Forelimb muscle (tissue), 1 donor: Measurements from ENCODE around the gene SLC35A3. TPM values are rescaled to one million over a fixed set of nuclear protein-coding genes. Genes with fewer than 3 reads are reported as not detected.
"Not testable (repeated sequence)": the region's sequence is repeated elsewhere in the genome, so short reads cannot be mapped to it uniquely, and the experiment has no call there.

ENCODE experiments used
- DNase-seq: peaks from one replicate; pipeline ENCODE4 v3.0.0-alpha.2; 2013; ENCODE audit warnings: low read depth
- polyA plus RNA-seq: library from polyadenylated mRNA; unstranded; fragments of 120-200 nt; gene quantifications from one replicate; pipeline ENCODE4 v1.2.1, GENCODE V29; 2013; ENCODE audit not compliant: insufficient read length

The SLC35A3 gene
- polyA plus RNA-seq, 1 donor = 12.1 TPM

DNA sequence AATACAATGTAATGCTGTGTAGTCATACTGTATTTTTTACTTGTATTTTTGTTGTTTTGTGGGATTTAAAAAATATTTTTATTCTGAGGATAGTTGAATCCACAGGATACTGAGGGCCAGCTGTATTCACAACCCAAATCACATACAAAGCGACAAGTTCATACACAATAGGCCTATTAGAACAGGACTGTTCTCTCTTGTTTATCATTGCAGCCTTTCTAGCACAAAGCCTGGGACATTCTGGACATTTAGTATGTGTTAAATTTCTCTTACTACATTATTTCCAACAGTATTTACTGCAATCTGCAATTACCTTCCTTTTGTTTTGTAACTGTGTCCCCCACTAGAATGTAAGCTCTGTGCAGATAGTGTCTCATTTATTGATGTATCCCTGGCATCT is 65.4 kb downstream of the SLC35A3 start:
- no peak for DNase-seq

DNA sequence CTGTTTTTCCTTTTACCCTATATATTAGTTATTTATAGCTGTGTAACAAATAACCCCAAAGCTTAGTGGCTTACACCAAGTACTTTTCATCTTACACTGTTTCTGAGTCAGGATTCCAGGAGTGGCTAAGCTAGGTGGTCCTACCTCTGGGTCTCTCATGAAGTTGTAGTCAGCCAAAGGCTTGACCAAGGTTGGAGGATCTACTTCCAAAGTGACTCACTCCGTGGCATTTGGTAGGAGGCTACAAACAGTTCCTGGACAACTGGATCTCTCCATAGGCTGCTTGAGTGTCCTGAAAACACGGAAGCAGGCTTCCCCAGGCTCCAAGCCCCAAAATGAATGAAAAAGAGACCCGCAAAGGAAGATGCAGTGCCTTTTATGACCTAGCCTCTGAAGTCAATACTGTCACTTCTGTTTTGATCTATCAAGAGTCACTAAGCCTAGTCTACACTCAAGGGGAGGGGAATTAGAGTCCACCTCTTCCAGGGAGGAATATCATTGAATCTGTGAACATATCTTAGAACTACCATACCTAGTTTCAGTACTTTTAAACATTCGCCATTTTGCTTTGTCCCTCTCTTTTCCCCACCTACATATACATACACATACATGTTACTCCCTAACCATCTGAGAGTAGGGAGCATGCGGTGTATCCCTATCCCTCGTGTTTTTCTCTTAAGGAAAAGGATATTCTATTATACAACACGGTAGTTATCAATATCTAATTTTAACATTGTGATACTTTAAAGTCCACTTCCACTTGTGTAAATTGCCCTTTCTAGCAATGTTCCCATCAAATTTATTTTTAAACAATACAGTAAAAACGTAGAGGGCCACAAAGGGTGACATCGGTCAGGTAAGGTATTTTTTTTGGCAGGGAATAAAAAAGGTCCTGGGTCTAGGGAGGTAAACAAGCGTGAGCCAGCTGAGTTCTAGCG is 67.2 kb downstream of the SLC35A3 start:
- DNase-seq = no peak

DNA sequence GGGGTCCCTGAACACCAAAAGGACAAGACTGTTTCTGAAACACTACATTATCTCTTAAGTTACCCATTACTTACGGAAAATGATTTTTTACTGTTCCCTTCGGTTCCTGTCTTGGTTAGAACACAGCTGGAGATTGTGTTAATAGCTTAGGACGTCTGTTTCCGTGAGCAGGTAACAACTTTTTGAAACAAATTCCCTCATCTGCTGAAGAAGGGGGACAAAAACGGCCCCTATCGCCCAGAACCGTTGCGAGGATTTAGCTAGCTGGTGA is 67.8 kb downstream of the SLC35A3 start:
- DNase-seq = no peak

DNA sequence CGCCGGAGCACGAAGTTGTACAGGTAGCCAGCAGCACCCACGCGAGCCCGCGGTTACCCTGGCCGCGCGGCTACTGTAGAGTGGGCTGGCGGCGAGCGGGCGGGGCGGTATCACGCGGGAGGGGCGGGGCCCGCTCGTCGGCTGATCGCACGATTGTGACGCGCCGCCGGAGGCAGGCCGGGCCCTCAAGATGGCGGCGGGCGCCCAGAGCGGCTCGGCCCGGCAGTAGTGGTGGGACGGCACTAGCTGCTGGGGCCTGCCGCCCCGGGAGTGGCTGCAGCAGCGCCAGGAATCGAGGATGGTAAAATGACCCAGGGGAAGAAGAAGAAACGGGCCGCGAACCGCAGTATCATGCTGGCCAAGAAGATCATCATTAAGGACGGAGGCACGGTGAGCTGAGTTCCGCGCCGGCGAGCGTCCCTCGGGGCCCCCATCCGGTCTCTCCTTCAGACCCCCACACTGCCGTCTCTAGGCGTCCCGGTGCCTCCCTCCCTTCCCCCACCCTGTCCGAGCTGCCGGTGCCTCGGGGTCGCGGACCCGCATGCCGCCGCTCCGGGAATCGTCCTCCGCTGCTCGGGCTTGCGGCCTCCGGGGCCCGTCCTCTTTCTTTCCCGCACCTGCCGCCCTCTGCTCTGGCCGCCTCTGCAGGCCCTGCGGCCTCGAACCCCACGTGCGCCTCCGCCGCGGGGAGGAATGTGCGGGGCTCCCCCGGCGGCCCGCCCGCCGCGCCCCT is 68.3 kb downstream of the SLC35A3 start:
- DNase-seq = peak; percentile 59

DNA sequence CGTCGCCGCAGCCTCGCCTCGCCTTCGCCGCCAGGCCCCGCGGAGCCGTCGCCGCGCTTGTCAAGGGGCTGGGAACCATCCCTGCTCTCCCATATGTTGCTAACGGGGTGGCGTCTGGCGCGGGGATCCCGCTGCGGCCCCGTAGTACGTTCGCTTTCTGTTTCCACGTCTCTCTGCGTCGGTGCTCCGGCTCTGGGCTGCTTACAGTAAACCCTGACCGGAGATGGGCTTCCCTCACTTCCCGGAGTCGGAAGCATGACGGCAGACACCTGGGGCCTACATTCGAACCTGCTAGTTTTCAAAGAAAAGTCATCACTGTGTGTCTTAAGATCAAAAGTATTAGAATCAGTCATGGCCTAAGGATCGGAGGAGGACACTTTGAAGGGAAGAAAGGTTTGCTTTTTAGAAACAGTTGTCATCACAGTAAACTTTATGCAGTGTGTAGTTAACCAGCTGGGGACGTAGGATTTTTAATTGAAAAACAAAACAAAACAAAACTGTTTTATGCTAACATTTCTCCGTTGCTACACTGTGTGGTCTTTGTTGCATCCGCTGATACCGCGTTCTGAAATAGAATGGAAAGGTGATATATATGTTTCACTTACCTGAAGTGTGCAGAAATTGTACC is 69.0 kb downstream of the SLC35A3 start:
- peak; percentile 14 for DNase-seq

DNA sequence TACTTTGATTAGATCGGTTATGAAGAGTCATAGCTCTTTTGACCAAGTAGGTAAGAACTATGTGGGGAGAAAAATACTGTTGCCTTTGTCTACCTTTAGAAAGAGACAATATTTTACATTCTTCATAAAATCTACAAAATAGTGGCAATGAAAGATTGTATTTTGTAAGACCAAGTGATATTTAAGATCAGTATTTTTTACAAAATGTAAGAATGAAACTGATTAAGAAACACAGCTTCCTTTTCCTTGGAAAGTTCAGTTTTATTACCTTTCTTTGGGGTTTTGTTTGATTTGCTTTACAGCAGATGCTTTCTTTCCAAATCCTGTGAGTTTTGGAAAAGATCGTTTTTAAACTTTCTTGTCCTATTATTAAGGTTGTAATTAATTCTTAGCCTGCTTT is 69.8 kb downstream of the SLC35A3 start:
- no peak for DNase-seq

DNA sequence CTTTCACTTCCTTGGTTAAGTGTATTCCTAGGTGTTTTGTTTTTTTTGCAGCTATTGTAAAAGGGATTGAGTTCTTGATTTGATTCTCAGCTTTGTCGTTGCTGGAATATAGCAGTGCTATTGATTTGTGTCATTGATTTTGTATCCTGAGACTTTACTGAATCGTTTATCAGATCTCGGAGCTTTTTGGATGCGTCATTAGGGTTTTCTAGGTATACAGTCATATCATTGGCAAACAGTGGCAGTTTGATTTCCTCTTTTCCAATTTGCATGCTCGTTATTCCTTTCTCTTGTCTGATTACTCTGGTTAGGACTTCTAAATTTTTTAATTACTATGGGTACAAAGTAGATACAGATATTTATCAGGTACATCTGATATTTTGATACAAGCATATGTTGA is 75.4 kb downstream of the SLC35A3 start:
- no peak for DNase-seq

DNA sequence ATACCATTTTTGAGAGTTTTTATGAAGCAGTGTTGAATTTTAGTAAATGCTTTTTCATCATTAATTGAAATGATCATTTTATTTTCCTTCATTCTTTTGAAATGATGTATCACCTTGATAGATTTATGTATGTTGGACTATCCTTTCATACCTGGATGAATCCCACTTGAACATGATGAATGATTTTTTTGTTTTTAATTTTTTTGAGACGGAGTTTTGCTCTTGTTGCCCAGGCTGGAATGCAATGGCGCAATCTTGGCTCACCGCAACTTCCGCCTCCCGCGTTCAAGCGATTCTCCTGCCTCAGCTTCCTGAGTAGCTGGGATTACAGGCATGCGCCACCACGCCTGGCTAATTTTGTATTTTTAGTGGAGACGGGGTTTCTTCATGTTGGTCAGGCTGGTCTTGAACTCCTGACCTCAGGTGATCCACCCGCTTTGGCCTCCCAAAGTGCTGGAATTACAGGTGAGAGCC is 77.5 kb downstream of the SLC35A3 start:
- not testable (repeated sequence) for DNase-seq

DNA sequence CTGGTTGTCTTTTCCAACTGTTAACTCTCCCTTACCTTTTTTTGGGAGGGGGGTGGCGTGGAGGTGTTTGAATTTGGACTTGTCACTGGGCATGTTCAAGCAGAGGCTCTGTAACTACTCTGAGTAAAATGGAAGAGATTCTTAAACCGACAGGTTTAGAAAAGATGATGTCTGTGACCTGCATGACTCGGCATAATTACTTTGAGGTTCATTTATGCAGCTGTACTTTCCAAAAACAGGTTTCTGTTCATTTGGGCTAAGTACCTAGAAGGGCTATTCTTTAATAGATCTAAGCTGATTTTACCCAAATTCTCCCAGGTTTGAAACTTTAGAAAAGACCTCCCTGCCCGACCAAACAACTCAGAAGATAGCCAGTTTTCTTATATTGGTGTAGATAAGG is 80.3 kb downstream of the SLC35A3 start:
- DNase-seq = no peak

DNA sequence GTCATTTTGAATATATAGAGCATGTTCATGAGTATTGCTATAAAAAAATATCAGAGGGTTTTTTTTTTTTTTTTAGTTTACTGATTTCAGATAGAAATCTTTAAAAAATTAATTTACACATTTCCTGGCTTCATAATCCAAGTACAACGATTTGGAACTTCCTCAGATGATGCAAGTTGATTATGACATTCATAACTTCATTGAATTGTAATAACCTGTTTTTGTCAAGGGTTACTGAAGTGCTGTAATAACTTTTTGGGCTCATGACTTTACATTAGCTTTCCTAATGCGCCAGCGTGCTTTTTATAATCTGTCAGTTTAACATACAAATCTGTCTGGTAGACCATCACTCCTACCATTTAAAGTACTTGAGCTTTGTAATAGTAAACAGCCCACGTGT is 81.6 kb downstream of the SLC35A3 start:
- DNase-seq = no peak

DNA sequence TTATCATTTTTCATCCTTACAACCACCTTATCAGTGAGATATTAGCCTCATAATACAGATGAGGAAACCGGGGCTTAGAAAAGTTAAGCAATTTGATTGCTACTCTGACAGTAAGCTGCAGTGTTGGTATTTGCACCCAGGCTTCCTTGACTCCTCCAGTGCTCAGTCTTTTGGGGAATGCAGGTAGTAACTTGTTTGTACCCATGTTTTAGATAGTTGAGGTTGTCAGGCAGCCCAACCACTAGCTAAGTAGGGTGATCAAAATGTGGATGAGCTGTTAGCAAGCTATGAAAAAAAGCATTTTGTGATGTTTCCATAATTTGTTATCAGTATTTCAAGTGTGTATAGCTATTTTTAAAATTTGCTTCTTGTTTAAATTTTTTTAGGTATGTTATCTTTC is 82.1 kb downstream of the SLC35A3 start:
- DNase-seq = no peak

DNA sequence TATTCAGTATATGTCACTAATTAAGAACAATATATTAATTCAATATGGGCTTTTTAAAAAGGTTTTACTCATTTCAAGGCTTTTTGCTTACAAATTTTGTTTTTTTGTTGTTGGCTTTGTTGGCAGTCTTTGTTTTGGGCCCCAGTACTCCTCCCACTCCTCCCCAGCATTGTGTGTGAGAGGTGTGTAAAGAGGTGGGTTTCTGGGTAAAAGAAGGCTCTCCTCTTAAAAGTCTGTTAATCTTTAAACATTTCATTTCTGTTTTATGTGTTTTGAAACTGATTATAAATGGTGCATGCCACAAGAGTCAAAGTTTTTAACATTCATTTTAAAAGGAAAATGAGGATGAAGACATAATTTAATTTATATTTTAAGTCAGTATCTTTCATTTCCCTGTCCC is 83.3 kb downstream of the SLC35A3 start:
- no peak for DNase-seq

DNA sequence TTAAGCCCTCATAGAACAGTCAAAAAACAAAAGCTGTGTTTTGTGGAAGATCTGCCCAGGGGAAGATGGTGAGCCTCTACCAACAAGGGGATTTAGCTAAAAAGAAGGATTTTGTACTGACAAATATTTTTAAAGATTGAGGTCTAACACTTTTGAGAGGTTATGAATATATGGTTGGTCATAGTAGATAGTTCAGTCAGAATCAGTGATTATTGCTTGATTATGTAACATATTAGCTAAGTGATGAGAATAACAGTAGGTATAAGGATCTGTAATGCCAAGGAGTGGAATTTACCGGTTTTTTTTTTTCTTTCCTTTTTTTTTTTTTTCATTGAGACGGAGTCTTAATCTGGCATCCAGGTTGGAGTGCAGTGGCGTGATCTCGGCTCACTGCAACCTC is 83.9 kb downstream of the SLC35A3 start:
- no peak for DNase-seq

DNA sequence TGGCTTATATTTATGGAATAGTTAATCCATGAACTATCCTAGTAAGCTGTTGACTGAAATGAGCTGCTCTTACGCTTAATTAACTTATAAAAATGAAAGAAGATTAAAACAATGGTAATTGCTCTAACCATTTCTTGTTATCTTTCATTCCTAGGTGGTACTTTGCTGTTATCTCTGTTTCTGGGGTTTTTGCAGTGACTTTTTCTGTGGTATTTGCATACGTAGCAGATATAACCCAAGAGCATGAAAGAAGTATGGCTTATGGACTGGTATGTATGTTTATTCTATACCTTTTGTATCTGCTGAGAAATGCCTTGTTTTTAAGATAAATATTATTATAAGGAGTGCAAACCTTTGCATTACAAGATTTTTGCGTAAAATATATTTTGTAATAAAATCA is 91.9 kb downstream of the SLC35A3 start:
- DNase-seq = no peak

DNA sequence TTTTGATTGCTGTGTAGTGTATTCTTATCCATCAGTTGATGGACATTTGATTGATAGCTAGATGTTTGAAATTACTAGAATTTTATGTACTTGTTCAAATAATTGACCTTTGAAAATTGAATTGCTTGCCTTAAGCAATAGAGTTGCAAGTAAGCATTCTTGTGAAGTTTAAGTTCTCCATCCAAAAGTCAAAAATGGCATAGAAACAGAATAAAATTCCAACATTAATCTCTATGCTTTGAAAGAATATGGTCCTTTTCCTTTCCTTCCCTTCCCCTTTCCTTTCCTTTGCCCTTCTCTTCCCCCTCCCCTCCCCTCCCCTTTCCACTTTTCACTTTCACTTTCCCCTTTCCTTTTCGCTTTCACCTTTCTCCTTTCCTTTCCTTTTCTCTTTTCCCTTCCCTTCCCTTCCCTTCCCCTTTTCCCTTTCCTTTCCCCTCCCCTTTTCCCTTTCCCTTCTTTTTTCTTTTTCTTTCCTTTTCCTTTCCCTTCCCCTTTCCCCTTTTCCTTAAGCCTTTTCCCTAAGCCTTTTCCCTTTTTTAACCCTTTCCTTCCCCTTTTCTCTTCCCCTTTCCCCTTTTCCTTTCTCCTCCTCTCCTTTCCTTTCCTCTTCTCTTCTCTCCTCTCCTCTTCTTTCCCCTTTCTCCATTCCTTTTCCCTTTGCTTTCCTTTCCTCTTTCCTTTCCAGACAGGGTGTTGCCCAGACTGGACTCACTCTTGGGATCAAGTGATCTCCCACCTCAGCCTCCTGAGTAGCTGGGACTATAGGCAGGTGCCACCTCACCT is 95.6 kb downstream of the SLC35A3 start:
- DNase-seq = no peak

DNA sequence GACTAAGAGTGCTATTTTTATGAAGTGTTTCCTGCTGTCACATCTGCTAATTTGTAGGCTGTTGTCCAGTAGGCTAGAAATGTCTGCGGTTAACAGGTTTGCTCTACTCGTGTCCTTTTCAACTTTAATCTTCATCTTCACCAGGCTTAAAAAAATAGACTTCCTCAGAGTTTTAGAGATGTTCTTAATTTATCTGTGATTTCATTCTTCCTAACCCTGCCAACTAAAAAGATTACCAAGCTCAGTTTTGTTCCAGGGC is 96.1 kb downstream of the SLC35A3 start:
- no peak for DNase-seq

DNA sequence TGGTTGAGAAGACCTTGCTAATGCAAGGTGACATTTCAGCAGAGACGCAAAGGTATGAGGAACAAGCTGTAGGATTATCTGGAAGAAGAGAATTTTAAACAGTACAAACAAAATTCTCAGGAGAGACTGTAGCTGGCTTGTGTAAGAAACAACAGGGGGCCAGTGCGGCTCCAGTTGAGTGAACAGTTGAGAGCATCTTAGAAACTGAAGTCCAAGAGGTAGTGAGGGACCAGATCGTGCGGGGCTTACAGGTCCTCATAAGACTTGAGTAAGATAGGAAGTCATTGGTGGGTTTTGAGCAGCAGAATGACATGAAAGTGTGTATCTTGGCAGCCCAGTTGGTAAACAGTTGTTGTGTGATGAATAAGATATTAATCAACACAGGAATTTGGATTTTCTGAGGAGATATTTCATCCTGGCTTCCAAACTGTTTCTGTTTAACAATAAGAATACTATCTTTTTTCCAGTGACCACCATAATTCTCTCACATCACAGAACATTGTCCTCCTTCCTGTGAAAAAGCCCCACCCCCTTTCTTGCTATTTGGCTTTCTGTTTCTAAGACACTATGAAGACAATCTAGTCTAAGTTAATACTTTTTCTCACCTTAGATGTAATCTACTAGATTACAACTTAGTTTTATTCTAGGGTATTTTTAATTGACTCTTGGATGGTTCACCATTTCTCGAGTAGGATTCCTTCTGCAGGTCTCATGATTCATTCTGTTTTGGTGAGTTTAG is 100.6 kb downstream of the SLC35A3 start:
- DNase-seq = no peak

DNA sequence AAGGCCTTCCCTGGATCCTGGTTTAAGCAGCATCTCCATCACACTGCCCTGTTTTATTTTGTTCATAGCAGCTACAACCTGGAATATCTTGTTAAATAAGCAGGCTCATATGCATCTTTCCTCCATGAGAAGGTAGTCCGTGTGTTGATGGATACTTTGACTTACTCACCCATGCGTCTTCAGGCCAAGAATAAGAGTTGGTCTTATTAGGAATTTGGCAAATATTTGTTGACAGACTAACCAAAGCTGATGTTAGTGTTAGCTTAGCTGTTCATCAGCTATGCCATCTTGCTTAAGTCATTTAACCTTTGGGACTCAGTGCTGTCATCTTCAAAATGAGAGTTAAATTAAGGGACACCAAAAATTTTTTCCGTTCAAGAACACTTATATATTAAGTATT is 103.7 kb downstream of the SLC35A3 start:
- DNase-seq = no peak

DNA sequence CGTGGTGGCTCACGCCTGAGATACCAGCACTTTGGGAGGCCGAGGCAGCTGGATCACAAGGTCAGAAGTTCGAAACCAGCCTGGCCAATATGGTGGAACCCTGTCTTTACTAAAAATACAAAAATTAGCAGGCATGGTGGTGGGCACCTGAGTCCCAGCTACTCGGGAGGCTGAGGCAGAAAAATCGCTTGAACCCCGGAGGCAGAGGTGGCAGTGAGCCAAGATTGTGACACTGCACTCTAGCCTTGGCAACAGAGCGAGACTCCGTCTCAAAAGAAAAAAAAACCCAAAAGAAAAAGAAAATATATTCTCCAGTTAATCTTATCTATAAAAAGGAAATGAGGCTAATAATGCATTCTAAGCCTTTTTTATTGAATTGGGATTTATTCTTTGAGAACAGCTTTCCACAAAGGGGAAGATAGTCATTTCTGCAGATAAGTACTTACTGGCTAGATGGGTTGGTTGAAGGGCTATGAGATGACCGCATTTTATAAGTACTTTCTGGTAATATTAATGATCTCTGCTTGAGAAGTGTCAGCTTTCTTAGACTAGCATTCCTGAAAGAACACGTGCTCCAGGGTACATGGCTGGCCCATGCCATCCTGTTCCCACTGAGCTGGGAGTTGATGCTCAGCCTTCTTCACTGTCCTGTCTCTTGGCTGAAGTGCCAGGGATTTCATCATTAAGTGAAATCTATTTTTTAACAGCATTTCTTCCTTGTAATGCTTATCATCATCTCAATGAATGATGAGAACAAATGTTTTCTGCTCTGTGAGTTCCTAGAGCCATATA is 105.0 kb downstream of the SLC35A3 start:
- no peak for DNase-seq

DNA sequence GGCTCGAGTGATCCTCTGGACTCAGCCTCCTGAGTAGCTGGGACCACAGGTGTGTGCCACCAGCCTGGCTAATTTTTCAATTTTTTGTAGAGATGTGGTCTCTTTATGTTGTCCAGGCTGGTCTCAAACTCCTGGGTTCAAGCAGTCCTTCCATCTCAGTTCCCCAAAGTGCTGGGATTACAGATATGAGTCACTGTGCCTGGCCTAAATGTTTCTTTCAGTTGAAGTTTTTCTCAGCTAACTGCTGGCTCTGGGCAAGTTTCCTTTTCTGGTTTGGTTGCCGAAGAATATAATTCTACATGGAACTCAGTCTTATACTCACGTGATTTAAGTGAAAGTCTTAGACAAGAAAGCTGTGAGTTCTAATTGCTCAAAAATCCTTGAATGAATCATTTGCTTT is 106.0 kb downstream of the SLC35A3 start:
- no peak for DNase-seq

DNA sequence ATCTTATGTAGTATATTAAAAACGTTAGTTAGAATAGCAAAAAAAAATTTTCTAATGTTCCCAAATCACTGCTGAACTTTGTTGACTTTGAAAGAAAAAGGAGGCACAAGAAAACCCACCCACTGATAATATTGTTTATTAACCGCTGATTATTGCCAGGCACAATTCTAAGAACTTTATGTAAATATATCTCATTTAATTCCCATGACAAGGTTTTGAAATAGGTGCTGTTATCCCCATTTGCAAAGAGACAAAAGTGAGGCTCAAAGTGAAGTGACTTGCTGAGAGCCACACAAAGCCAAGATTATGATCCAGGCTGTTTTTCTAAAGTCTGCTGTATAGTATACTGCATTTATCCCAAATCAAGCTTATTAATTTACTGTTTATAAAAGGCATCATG is 106.5 kb downstream of the SLC35A3 start:
- DNase-seq = no peak
